HL-60 (cell line): ENCODE results near the gene ZNF541.

Experiments used
- GABPA ChIP-seq: IDR thresholded peaks from 2 replicates; pipeline ENCODE4 v1.6.1; 2012; ENCODE audit warnings: low read depth
- POLR2AphosphoS5 ChIP-seq: IDR thresholded peaks from 2 replicates; pipeline ENCODE4 v1.6.1; 2012; ENCODE audit warnings: low read depth
- REST ChIP-seq: IDR thresholded peaks from 2 replicates; pipeline ENCODE4 v1.6.1; 2012; ENCODE audit warnings: low read depth; ENCODE audit not compliant: insufficient replicate concordance
- SPI1 ChIP-seq: IDR thresholded peaks from 2 replicates; pipeline ENCODE4 v1.6.1; 2012; ENCODE audit warnings: low read depth, mild to moderate bottlenecking, borderline replicate concordance
- TF ChIP-seq, protein P1 (sequence below): IDR thresholded peaks from one replicate; pipeline ENCODE4 v1.5.1; 2011; ENCODE audit warnings: low read length, control low read depth, inconsistent platforms; ENCODE audit not compliant: insufficient read depth

- TF ChIP-seq POLR2AphosphoS5 (no peak), REST (no peak), GABPA (no peak), SPI1 (no peak)
- TF ChIP-seq, protein P1, sequence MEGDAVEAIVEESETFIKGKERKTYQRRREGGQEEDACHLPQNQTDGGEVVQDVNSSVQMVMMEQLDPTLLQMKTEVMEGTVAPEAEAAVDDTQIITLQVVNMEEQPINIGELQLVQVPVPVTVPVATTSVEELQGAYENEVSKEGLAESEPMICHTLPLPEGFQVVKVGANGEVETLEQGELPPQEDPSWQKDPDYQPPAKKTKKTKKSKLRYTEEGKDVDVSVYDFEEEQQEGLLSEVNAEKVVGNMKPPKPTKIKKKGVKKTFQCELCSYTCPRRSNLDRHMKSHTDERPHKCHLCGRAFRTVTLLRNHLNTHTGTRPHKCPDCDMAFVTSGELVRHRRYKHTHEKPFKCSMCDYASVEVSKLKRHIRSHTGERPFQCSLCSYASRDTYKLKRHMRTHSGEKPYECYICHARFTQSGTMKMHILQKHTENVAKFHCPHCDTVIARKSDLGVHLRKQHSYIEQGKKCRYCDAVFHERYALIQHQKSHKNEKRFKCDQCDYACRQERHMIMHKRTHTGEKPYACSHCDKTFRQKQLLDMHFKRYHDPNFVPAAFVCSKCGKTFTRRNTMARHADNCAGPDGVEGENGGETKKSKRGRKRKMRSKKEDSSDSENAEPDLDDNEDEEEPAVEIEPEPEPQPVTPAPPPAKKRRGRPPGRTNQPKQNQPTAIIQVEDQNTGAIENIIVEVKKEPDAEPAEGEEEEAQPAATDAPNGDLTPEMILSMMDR, result no peak
Measured at GRCh38 chr19:47550129-47550528, 22.8 kb downstream of the ZNF541 start.
